ENCODE measurements around the gene TECTA. TPM values are rescaled to one million over a fixed set of nuclear protein-coding genes. Genes with fewer than 3 reads are reported as not detected.

TECTA gene
- total RNA-seq, 1 experiment from 2014 or later: 0.15 TPM

GRCh38 chr11:121108413-121108812 is 7.4 kb downstream of the TECTA start:
- in situ Hi-C loops (cut with HindIII; ENCODE audit: low pct_unique_long_range_greater_than_20kb, low sequenced_read_pairs) (no loop called here), intact Hi-C loops (cut with micrococcal nuclease; ENCODE audit: unreplicated experiment) (no loop called here)
- H3K9me3 ChIP-seq (ENCODE audit: control insufficient read depth, insufficient read depth, low read depth, low read length): no peaks in the 10 kb centered on the region
- ChIA-PET POLR2A (no interaction called here), CTCF (no interaction called here)
- no peak for DNase-seq (ENCODE audit: low read depth, low spot score)
- no peak overlapping the region for H3K4me3 ChIP-seq (ENCODE audit: low read depth in 2 of 2, low read length in 2 of 2)
- ATAC-seq: no peak
- H3K27me3 ChIP-seq (ENCODE audit: control insufficient read depth, insufficient read depth, low read length): peaks cover 19% of the 10 kb centered on the region
- H3K36me3 ChIP-seq (ENCODE audit: control insufficient read depth, insufficient read depth, low read length): no peaks in the 10 kb centered on the region
- no peak overlapping the region for H3K27ac ChIP-seq (ENCODE audit: low read length)
- 0 out of 2 replicates have a peak, but pooled peaks cover 3% of the 10 kb centered on the region for H3K4me1 ChIP-seq (ENCODE audit: control insufficient read depth, insufficient read depth, low read length)
- no TSS peak for BruUV-seq (replicated peaks)
- TF ChIP-seq, protein P1, sequence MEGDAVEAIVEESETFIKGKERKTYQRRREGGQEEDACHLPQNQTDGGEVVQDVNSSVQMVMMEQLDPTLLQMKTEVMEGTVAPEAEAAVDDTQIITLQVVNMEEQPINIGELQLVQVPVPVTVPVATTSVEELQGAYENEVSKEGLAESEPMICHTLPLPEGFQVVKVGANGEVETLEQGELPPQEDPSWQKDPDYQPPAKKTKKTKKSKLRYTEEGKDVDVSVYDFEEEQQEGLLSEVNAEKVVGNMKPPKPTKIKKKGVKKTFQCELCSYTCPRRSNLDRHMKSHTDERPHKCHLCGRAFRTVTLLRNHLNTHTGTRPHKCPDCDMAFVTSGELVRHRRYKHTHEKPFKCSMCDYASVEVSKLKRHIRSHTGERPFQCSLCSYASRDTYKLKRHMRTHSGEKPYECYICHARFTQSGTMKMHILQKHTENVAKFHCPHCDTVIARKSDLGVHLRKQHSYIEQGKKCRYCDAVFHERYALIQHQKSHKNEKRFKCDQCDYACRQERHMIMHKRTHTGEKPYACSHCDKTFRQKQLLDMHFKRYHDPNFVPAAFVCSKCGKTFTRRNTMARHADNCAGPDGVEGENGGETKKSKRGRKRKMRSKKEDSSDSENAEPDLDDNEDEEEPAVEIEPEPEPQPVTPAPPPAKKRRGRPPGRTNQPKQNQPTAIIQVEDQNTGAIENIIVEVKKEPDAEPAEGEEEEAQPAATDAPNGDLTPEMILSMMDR (IDR thresholded peaks at IDR 0.05): no peak
- TF ChIP-seq POLR2AphosphoS5 (IDR thresholded peaks at IDR 0.05; ENCODE audit: low read depth, low read length): no peak
- TF ChIP-seq REST (IDR thresholded peaks at IDR 0.05; ENCODE audit: insufficient read depth in 1 of 2, low read depth in 2 of 2, low read length in 1 of 2): no peak
- TF ChIP-seq TCF7L2 (IDR thresholded peaks at IDR 0.05; ENCODE audit: low read depth, low read length): no peak
- TF ChIP-seq SIN3A (IDR thresholded peaks at IDR 0.05; ENCODE audit: borderline replicate concordance, insufficient read depth, low read depth, low read length): no peak

GRCh38 chr11:121109471-121109870 is 8.4 kb downstream of the TECTA start:
- H3K4me1 ChIP-seq (ENCODE audit: control insufficient read depth, insufficient read depth, low read length): 0 out of 2 replicates have a peak, but pooled peaks cover 3% of the 10 kb centered on the region
- H3K36me3 ChIP-seq (ENCODE audit: control insufficient read depth, insufficient read depth, low read length): no peaks in the 10 kb centered on the region
- no peak overlapping the region for H3K27ac ChIP-seq (ENCODE audit: low read length)
- H3K27me3 ChIP-seq (ENCODE audit: control insufficient read depth, insufficient read depth, low read length): peaks cover 21% of the 10 kb centered on the region
- ATAC-seq (no peak), DNase-seq (ENCODE audit: low read depth, low spot score) (no peak)
- BruUV-seq (replicated peaks): no TSS peak
- H3K4me3 ChIP-seq (ENCODE audit: low read depth in 2 of 2, low read length in 2 of 2): no peak overlapping the region
- TF ChIP-seq SIN3A (IDR thresholded peaks at IDR 0.05; ENCODE audit: borderline replicate concordance, insufficient read depth, low read depth, low read length) (no peak), POLR2AphosphoS5 (IDR thresholded peaks at IDR 0.05; ENCODE audit: low read depth, low read length) (no peak), TCF7L2 (IDR thresholded peaks at IDR 0.05; ENCODE audit: low read depth, low read length) (no peak), REST (IDR thresholded peaks at IDR 0.05; ENCODE audit: insufficient read depth in 1 of 2, low read depth in 2 of 2, low read length in 1 of 2) (no peak)
- TF ChIP-seq, protein P1 (IDR thresholded peaks at IDR 0.05): no peak
- no peaks in the 10 kb centered on the region for H3K9me3 ChIP-seq (ENCODE audit: control insufficient read depth, insufficient read depth, low read depth, low read length)
- ChIA-PET CTCF (interaction anchor here (0.7 kb wide), 1 partner anchor 8 kb away, joined by 3 read pairs; no protein-coding TSS in a partner anchor), POLR2A (no interaction called here)
- intact Hi-C loops (cut with micrococcal nuclease; ENCODE audit: unreplicated experiment) (no loop called here), in situ Hi-C loops (cut with HindIII; ENCODE audit: low pct_unique_long_range_greater_than_20kb, low sequenced_read_pairs) (no loop called here)
